Stimulated activated CD8-positive, alpha-beta memory T cell treated with anti-CD3 and anti-CD28 coated beads, Interleukin-15, amount 100 ng/mL, for 1 hour (primary cell): ENCODE data around the gene ACAP2.
"Not testable (repeated sequence)": the region's sequence is repeated elsewhere in the genome, so short reads cannot be mapped to it uniquely, and the experiment has no call there.

Experiments
- DNase-seq: peaks from one replicate; pipeline ENCODE4 v3.0.0-alpha.2; 2020; ENCODE audit warnings: low read depth

The ACAP2 gene, protein sequence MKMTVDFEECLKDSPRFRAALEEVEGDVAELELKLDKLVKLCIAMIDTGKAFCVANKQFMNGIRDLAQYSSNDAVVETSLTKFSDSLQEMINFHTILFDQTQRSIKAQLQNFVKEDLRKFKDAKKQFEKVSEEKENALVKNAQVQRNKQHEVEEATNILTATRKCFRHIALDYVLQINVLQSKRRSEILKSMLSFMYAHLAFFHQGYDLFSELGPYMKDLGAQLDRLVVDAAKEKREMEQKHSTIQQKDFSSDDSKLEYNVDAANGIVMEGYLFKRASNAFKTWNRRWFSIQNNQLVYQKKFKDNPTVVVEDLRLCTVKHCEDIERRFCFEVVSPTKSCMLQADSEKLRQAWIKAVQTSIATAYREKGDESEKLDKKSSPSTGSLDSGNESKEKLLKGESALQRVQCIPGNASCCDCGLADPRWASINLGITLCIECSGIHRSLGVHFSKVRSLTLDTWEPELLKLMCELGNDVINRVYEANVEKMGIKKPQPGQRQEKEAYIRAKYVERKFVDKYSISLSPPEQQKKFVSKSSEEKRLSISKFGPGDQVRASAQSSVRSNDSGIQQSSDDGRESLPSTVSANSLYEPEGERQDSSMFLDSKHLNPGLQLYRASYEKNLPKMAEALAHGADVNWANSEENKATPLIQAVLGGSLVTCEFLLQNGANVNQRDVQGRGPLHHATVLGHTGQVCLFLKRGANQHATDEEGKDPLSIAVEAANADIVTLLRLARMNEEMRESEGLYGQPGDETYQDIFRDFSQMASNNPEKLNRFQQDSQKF

DNA sequence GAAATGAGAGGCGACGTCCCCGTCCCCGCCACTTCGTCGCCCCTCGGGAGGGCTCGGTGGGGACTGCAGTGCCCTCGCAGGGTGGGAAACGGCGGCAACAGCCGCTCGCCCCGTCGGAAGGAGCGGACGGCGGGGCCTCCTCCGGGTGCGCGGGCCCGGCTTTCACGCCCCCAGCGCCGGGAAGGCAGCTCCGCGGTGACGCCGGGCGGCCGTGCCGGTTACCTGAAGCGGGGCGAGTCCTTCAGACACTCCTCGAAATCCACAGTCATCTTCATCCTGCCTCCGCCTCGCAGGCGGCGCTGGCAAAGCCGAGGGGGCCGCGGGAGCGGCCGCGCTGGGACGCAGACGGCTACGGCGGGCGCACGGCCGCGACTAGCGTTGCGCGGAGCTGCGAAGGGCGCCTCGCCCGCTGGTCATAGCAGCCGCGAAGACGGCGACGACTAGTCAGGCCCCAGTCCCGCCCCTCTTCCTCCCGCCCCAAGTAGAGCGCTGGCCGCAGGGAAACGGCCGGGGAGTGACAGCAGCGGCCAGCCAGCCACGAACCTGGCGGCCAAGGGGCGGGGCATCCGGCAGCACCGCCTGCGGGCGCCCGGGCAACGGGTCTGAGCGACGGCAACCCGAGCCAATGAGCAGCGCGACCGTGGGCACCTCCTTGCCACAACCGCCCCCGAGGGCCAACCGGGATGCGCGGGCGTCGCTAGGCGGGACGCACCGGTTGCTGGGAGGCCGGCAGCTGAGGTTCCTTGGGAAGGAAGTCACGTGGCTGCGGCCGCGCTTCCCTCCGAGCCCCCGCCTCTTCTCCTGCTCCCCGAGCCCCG, at the start of gene ACAP2:
Gene ACAP2, minus strand, starts transcription at position 448 of the 818 bp plus-strand sequence. Its CDS starts 173 bp downstream, at position 275.
- DNase-seq: peak; percentile 95

DNA sequence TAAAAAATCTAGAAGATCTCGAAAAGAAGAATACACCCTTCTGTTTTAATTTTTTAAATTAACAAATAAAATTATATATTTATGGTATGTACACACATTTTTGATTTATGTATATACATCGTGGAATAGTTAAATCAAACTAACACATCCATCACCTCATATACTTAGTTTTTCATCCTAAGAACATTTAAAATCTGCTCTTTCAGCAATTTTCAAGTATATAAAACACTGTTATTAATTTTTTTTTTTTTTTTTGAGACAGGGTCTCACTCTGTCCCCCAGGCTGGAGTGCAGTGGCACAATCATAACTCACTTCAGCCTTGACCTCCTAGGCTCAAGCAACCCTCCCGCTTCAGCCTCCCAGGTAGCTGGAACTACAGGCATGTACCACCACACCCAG, 32.8 kb upstream of the ACAP2 start:
- DNase-seq: no peak

DNA sequence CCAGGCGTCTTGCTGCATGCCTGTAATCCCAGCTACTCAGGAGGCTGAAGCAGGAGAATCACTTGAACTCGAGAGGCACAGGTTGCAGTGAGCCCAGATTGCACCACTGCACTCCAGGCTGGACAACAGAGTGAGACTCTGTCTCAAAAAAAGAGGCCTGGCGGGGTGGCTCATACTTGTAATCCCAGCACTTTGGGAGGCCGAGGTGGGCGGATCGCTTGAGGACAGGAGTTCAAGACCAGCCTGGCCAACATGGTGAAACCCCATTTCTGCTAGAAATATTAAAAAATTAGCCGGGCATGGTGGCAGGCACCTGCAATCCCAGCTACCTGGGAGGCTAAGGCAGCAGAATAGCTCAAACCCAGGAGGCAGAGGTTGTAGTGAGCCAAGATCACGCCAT, 32.3 kb upstream of the ACAP2 start:
- DNase-seq: not testable (repeated sequence)

DNA sequence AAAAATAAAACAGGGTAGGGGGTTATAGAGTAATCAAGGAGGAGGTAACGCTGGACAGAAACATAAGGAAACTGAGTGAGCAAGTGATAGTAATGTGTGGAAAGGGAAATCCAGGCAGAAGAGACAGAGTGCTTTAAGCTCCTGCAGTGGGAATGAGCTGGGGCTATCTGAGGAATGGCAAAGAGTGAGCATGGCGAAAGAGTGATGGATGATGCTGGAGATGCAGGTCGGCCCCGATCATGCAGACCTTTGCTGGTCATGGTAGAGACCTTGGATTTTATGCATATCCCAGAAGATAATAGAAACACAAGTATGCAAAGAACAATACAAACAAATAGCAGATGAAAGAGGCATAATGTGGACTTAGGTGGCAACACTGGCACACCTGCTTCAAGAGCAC, 26.0 kb upstream of the ACAP2 start:
- DNase-seq: no peak

DNA sequence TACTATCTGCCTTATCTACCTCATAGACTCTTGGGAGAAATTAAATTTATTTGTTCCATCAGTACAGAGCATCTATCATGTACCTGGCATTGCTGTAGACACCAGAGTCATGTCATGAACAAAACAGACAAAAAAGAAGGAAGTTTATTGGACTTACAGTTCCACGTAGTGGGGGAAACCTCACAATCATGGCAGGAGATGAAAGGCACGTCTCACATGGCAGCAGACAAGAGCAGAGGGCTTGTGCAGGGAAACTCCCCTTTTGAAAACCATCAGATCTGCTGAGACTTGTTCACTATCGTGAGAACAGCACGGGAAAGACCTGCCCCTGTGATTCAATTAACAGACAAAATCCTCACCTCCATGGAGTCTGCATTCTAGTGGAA, 25.6 kb upstream of the ACAP2 start:
- DNase-seq: no peak

DNA sequence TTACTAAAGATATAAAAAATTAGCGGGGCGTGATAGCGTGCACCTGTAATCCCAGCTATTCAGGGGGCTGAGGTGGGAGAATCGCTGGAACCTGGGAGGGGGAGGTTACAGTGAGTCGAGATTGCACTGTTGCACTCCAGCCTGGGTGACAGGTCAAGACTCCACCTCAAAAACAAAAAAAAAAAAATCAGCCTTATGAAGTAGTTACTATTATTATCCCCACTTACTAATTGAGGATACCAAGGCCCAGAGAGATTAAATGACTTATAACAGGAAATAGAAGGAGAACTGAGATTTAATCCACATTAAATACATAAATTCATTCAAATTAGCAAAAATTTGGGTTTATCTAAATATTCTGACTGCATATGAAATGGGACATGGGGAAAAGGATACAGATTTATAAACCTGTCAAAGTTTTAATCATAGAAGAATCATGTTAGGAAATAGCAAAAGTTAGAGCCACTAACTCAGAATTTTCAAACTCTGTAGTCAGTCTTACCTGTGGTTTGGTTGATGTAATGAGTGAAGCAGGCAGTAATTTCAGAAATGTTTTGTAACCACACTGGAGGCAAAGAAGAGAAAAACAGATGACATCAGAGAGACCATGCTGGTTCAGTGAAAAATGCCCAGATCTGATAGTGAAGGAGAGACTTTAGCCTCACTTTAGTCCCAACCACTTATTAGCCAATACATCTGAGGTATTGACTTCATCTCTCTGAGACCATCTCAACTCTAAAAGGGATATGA, 25.0 kb upstream of the ACAP2 start:
- DNase-seq: no peak

DNA sequence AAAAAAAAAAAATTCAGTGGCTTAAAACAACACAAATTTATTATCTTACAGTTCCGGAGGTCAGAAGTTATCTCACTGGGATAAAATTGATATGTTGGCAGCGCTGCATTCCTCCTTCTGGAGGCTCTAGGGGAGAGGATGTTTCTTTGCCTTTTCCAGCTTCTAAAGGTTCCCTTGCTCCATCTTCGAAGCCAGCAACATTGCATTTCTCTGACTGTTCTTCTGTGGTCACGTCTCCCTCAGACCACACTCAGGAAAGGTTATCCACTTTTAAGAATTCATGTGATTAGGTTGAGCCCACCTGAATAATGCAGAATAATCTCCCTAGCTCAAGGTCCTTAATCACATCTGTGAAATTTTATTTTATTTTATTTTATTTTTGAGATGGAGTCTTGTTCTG, 23.4 kb upstream of the ACAP2 start:
- DNase-seq: no peak

DNA sequence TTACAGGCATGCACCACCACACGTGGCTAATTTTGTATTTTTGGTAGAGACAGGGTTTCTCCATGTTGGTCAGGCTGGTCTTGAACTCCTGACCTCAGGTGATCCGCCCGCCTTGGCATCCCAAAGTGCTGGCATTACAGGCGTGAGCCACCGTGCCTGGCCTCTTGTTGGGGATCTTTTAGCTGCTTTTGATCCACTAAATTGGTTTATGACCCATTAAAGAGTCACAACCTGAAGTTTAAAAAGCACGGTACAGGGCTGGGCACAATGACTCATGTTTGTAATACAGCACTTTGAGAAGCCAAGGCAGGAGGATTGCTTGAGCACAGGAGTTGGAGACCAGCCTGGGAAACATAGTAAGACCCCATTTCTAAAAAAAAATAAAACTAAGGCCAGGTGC, 20.1 kb upstream of the ACAP2 start:
- DNase-seq: not testable (repeated sequence)

DNA sequence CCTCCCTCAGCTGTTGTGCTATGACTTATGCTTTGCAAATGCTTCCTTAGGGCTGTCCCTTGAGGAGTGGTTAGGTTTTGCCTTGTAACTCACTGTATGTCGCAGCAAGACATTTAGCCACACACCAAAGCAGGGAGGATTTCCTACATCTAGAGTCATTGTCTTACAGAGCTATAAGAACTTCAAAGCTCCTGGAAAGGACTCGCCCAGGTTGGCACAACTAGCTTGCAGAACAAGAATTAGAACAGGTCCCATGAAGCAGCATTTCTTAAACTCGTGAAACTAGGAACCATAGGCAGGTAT, 19.4 kb upstream of the ACAP2 start:
- DNase-seq: no peak

DNA sequence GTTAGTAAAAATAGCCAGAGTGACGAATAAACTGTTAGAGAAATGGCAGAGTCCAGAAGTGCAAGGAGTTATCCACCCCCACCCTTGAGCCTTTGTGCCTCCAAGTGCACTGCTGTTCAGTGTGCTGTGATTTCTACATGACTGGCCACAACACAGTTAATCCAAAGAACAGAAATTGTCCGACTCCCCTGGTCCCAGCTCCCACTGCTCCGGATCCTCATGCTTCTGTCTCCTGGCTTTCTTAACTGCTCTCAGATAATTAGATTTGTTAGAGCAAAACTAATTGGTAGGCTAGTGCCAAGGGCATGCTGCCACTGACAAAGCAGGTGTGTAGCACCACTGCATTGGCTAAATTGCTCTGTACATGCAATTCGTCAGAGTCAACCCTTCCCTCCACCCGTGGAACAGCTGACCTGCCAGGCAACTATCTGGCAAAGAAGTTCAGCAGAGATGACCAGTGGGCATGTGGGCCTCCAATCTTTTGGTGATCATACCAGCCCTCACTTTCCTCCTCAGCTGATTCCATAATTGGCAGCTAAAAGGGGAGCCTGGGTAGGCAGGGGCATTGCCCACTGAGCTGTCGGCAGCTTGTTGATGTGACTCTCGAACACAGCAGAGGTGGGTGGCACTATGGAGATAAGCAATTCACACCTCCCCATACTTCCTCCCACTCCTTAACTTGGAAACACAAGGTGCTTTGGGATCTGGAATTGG, 18.9 kb upstream of the ACAP2 start:
- DNase-seq: no peak

DNA sequence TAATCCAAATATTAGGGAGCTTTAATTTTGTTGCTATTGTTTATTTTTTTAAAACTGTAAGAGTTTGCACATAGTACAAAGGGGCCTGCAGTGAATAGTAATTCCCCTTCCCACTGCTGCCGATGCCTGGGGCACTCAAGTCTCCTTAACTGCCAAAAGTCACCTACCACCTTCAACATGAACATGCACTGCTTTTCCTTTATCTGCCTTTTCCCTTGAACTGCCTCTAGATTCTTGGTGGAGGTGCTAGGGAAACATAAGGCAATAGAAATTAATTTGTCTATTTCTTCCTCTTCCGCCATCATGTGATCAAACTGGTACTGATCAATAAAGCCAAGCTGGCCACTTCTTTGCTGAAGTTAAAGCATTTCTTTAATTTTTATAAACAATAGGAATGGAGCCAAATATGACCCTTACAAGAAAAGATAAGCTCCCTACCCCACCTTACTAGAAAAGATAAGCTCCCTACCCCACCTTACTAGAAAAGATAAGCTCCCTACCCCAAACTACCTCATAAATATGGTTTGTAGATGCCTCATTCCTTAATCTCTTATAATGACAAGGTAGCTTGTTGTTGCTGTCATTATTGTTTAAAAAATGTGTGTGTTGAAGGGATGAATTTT, 17.4 kb upstream of the ACAP2 start:
- no peak for DNase-seq

DNA sequence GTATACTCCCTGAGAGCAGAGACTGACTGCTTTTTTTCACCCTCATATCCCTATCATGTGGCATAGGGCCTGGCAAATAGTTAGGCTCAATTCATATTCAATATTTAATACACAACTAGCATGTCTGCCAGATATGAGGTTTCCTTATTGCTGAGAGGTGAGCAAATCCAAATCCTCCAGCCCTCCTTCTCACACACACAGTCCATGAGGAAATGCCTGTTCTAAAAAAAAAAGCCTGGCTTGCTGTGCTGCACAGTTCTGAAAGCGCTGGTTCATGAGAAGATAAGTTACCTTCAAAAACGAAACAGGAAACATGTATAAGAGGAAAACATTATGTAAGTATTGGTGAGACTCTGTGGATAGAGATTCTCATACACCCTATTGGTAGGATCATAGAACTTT, 15.5 kb upstream of the ACAP2 start:
- DNase-seq: no peak

DNA sequence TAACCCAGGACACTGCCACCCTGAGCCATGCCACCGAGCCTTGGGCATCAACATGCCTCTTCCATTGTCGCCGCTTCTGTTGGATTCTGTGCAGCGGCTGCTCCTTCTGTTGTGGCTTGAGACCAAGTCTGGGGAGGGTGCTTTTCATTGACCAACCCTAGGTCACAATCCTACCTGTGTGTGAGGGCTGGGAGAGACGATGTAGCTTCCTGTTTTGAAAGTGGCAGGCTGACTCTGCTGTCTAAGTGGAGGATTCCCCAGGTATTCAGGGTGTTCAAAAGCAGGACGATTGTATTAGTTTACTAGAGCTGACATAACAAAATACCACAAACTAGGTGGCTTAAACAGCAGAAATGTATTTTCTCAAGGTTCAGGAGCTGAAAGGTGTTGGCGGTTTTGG, 13.0 kb upstream of the ACAP2 start:
- DNase-seq: no peak

DNA sequence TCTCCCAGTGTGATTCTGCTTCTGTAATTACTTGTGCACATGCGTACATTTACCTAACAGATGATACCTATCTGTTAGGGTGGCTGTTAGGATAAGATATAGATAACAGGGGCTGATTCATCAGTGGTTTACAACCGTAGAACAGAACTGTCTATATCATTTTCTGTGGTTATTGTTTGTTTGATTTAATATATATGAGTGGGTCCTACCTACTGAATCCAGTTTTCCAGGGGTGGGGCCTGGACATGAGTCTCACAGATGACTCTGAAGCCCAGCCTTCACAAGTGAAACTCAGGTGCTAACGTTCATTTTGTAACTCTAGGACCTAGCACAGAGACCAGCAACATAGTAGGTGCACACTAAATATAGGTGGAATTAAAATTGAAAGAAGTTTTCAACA, 10.4 kb upstream of the ACAP2 start:
- DNase-seq: no peak

DNA sequence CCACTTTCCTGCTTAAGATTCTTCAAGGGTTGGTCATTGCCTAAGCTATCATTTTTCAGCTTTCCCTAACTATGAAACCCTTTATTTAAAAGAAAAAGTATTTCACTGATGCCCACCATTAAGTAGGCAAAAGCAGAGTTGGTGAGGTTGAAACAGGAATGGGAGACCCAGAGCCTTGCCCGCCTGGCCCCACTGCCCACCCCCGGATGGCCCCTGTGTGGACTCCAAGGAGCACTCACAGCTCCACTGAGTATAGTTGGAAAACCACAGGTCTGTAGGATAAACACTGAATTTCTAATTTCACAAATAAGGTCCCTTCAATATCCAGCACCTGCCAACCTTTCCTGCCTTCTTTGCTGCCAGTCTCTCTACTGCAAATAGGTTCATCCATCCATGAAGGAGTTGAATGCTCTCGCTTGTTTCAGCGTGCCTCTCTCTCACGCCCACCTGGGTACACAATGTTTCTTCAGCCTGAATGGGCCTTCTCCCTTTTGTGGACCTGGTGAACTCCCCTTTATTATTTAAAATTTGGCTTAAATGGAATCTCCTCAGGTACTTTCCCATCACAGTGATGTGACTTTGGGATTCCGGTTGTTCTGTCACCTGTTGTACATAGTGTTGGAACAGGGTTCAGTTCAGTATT, 8.7 kb upstream of the ACAP2 start:
- no peak for DNase-seq

DNA sequence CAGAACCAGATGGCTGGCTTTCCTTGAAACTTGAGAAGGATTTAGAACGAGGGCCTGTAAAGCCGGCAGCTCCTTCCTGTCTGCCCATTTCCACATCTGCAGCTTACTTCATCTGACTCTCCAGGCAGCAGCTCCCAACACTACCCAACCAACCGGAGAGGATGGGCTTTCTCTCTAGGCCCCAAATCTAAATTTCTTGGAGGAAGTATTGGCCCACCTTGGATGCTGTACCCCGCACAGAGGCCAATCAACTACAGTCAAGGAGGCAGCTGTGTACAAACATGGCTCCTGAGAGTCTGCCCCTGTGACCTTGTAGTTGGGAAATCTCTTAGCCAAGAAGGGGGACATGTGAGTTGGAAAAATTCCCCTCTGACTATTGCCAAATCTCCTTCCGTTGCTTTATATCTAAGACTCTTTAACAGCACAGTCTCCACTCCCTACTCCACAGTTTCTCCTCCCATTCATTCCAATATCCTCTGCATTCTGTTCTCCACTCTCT, 8.0 kb upstream of the ACAP2 start:
- no peak for DNase-seq

DNA sequence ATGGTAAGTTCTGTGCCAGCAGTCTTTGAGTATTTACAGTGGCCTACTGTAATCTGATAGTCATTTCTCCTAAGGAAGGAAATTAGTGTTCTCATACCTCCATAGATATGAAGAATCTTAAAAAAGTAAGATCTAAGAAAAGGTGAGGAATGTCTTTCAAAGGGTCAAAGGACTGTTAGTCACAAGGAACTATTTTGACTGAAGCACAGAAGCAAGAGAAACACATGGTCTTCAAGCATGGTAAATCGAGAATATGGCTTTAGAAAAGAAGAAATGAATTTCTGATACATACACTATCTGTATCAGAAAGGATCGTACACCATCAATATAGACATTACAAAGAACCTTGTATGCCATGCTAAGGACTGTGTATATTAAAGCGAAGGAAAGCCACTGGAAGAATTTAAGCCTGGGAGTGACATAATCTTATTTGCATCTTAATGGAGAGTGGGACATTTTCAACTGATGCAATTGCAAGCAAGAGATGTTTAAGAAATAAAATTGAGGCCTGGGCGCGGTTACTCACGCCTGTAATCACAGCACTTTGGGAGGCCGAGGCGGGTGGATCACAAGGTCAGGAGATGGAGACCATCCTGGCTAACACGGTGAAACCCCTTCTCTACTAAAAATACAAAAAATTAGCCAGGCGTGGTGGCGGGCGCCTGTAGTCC, 5.5 kb upstream of the ACAP2 start:
- DNase-seq: no peak

DNA sequence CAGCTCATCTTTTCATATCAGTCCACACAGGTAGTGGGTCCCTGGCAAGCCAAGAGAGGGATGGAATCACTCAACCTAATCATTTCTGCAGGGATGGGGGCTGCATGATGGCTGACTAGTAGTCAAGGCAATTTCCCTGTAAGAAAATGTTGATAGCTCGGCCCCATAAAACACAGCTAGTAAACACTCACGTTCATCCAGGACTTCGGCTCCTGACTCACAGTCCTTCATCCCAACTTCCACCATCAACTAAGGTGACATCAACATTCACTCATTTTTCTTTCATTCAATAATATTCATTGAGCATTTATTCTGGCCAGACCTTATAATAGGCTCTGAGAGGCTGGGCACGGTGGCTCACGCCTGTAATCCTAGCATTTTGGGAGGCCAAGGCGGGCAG, 4.4 kb upstream of the ACAP2 start:
- no peak for DNase-seq

DNA sequence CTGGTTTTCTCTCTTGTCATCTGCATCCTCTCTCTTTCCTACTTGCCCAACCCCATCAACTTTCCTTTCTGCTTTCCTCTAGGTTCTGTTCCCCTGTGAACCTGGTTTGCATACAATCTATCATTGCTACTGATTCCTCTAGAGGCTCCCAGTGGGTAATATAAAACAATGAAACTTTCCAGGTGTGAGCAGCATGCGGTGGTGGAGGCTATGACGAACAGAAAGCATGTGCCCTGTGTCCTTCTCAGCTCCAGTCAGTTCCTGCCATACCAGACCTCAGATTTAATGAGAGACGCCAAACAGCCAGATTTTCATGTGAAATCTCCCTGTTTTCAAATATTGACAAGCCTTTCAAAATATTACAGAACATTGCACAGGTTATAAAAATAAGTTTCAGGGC, 3.5 kb upstream of the ACAP2 start:
- no peak for DNase-seq

DNA sequence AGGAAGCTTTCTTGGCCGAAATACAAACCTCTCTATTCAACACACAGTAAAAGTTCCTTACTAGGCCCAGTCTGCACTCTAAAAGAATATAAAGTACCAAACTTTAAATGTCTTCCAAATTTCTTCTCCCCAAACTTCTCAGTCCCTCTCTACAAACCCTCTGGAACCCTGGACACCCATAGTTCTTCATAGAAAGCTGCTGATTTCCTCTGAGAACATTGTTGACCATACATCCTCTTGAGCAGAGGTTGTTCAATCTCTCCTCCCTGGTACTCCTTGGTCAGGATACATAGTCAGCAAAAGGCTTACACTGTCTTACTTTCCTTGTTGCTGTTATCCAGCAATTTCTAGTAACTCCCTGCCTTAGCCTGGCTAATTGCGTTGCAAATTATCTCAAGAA, 3.1 kb upstream of the ACAP2 start:
- no peak for DNase-seq
